Liver (tissue), 9 donors: ENCODE data around the gene C1QL3. TPM values are rescaled to one million over a fixed set of nuclear protein-coding genes. Genes with fewer than 3 reads are reported as not detected.
A peak's percentile ranks its signal among the peaks of the same experiment; 100 is the strongest.

Experiments
- DNase-seq: peaks from one replicate; pipeline ENCODE4 v3.0.0-alpha.2; 2017; ENCODE audit warnings: low spot score
- H3K27ac ChIP-seq, 2 donors: one replicate each; pipeline ENCODE4 v1.7.0; 2013; ENCODE audit warnings: inconsistent platforms in 2 of 2, low read length in 2 of 2, control low read depth in 1 of 2, low read depth in 1 of 2, mild to moderate bottlenecking in 1 of 2
- H3K27me3 ChIP-seq, 4 donors: one replicate each; pipeline versions ENCODE4 v1.6.1 to v1.7.0; 2013; ENCODE audit warnings: low read length in 3 of 4, inconsistent platforms in 1 of 4, mild to moderate bottlenecking in 1 of 4, moderate library complexity in 1 of 4; ENCODE audit not compliant: control insufficient read depth in 4 of 4, insufficient read depth in 4 of 4
- H3K36me3 ChIP-seq, 4 donors: one replicate each; pipeline versions ENCODE4 v1.6.1 to v1.7.0; 2013; ENCODE audit warnings: low read length in 3 of 4, mild to moderate bottlenecking in 3 of 4, low read depth in 1 of 4, moderate library complexity in 1 of 4; ENCODE audit not compliant: control insufficient read depth in 4 of 4, insufficient read depth in 3 of 4
- H3K4me1 ChIP-seq, 4 donors: one replicate each; pipeline versions ENCODE4 v1.6.1 to v1.7.0; 2013; ENCODE audit warnings: low read length in 3 of 4, mild to moderate bottlenecking in 3 of 4, moderate library complexity in 1 of 4; ENCODE audit not compliant: control insufficient read depth in 4 of 4, insufficient read depth in 4 of 4
- H3K4me3 ChIP-seq, 3 donors: one replicate each; pipeline versions ENCODE4 v1.6.1 to v1.7.0; 2013; ENCODE audit warnings: low read length in 3 of 3, control low read depth in 1 of 3, low read depth in 1 of 3, mild to moderate bottlenecking in 1 of 3
- H3K9ac ChIP-seq, 2 donors: one replicate each; pipeline ENCODE4 v1.7.0; 2013; ENCODE audit warnings: low read length in 2 of 2, mild to moderate bottlenecking in 2 of 2, moderate library complexity in 2 of 2, control low read depth in 1 of 2, low read depth in 1 of 2
- H3K9me3 ChIP-seq, 4 donors: one replicate each; pipeline versions ENCODE4 v1.6.1 to v1.7.0; 2013; ENCODE audit warnings: low read length in 3 of 4; ENCODE audit not compliant: control insufficient read depth in 4 of 4
- EGR1 ChIP-seq, 2 donors: IDR thresholded peaks; 2 replicates each; pipeline ENCODE4 v1.6.1; 2016 to 2018; ENCODE audit warnings: antibody characterized with exemption in 2 of 2, low read depth in 2 of 2
- GABPA ChIP-seq, 2 donors: IDR thresholded peaks in 1 of 2; conservative IDR thresholded peaks in 1 of 2; 2 replicates each; pipeline ENCODE4 v1.6.1; 2016; ENCODE audit warnings: antibody characterized with exemption in 2 of 2, mild to moderate bottlenecking in 1 of 2, moderate library complexity in 1 of 2
- HNF4A ChIP-seq, 2 donors: conservative IDR thresholded peaks; 2 replicates each; pipeline ENCODE4 v1.6.1; 2016; ENCODE audit warnings: antibody characterized with exemption in 2 of 2, mild to moderate bottlenecking in 2 of 2
- HNF4G ChIP-seq: IDR thresholded peaks from 2 replicates; pipeline ENCODE4 v1.6.1; 2016; ENCODE audit warnings: antibody characterized with exemption
- JUND ChIP-seq, 2 donors: IDR thresholded peaks; 2 replicates each; pipeline ENCODE4 v1.6.1; 2016; ENCODE audit warnings: antibody characterized with exemption in 2 of 2
- NR2F2 ChIP-seq: IDR thresholded peaks from 2 replicates; pipeline ENCODE4 v1.6.1; 2016; ENCODE audit warnings: antibody characterized with exemption
- RAD21 ChIP-seq, 2 donors: IDR thresholded peaks; 2 replicates each; pipeline ENCODE4 v1.6.1; 2016; ENCODE audit warnings: antibody characterized with exemption in 2 of 2, mild to moderate bottlenecking in 2 of 2
- SP1 ChIP-seq: IDR thresholded peaks from 2 replicates; pipeline ENCODE4 v1.6.1; 2018; ENCODE audit warnings: antibody characterized with exemption, mild to moderate bottlenecking
- TAF1 ChIP-seq: conservative IDR thresholded peaks from 2 replicates; pipeline ENCODE4 v1.6.1; 2016; ENCODE audit warnings: antibody characterized with exemption, mild to moderate bottlenecking
- YY1 ChIP-seq: IDR thresholded peaks from 2 replicates; pipeline ENCODE4 v1.6.1; 2016; ENCODE audit warnings: antibody characterized with exemption, mild to moderate bottlenecking
- WGBS: extraction: QIAGEN DNeasy Blood & Tissue Kit; methylation state at CpG from one replicate; pipeline ENCODE4 v1.1.7; 2013; 5-methylcytosine and 5-hydroxymethylcytosine counted together
- polyA plus RNA-seq, 2 donors: library from polyadenylated mRNA; stranded (reverse) in 1 of 2; unstranded in 1 of 2; fragments of 200-250 nt in 1 of 2; fragments of >200 nt in 1 of 2; fragmentation: Nextera tagmentation in 1 of 2; extraction: Ambion mirVana in 1 of 2; gene quantifications; one replicate each; pipeline versions ENCODE4 v1.2.1 to v1.2.3, GENCODE V29; 2013 to 2015
- total RNA-seq, 2 donors: library from RNA; depleted of rRNA; stranded (reverse); fragments of >200 nt; gene quantifications; one replicate each; pipeline ENCODE4 v1.2.3, GENCODE V29; 2014
- TF ChIP-seq, protein P1 (sequence below): IDR thresholded peaks from 2 replicates; pipeline ENCODE4 v1.6.1; 2016; ENCODE audit warnings: antibody characterized with exemption
- TF ChIP-seq, protein P2 (sequence below): fragments of 150-350 bp; IDR thresholded peaks from 2 replicates; pipeline ENCODE4 v1.5.1; 2017; ENCODE audit warnings: improper control_type of control experiment, low read depth, low read length; ENCODE audit not compliant: missing input control
- TF ChIP-seq, protein P3 (sequence below): IDR thresholded peaks from 2 replicates; pipeline ENCODE4 v1.6.1; 2016; ENCODE audit warnings: antibody characterized with exemption
- donor health status: healthy.
- donor health status: healthy.
- donor health status: healthy.
- donor health status: healthy.
- donor health status: healthy.

C1QL3 gene
- total and polyA plus RNA-seq, 4 donors = 0.99 TPM; not detected in 3

DNA sequence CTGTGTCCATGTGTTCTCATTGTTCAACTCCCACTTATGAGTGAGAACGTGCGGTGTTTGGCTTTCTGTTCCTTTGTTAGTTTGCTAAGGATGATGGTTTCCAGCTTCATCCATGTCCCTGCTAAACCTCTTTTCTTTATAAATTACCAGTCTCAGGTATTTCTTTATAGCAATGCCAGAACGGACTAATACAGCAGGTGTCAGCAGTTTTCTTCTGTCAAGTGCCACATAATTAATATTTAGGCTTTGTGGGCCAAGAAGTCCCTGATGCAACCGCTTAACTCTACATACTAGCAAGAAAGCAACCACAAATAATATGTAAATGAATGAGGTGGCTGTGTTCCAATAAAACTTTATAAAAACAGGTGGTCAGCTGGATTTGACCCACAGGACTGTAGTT lies 26.3 kb upstream of the C1QL3 start (continued):
- TF ChIP-seq, protein P1, sequence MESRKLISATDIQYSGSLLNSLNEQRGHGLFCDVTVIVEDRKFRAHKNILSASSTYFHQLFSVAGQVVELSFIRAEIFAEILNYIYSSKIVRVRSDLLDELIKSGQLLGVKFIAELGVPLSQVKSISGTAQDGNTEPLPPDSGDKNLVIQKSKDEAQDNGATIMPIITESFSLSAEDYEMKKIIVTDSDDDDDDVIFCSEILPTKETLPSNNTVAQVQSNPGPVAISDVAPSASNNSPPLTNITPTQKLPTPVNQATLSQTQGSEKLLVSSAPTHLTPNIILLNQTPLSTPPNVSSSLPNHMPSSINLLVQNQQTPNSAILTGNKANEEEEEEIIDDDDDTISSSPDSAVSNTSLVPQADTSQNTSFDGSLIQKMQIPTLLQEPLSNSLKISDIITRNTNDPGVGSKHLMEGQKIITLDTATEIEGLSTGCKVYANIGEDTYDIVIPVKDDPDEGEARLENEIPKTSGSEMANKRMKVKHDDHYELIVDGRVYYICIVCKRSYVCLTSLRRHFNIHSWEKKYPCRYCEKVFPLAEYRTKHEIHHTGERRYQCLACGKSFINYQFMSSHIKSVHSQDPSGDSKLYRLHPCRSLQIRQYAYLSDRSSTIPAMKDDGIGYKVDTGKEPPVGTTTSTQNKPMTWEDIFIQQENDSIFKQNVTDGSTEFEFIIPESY = no peak
- TF ChIP-seq RAD21 (IDR thresholded peaks at IDR 0.05) = no peak
- no peak for TF ChIP-seq HNF4A (conservative IDR thresholded peaks at IDR 0.05)

DNA sequence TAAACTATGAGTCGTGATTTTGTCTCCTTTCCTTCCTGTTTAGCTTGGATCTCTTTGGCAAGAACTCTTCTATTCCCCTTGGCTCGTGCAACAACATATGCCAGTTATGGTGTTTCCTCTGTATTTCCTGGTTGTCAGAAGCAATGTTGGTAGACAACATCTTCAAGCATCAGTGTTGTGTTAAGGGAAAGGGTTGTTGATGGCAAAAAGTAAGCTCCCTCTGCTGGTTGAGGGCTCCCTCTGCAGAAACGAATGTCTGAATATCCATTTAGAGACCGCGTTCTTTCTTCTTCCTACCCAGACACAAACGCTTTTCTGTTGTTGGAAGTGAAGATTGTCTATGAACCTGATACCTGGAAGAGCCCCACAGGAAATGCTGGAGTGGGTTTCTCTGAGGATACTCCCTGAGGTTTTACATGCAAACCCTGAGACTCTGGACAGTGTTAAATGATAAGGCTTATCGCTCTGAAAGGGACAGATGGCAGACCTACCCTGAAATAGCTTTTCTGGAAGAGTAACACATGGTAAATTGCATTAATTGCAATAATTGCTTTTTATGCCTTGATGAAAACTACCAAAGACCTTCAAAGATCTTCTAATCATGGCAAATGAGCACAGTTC lies 23.5 kb upstream of the C1QL3 start:
- H3K4me3 ChIP-seq = no peak overlapping the region
- no peak overlapping the region for H3K27ac ChIP-seq
- H3K4me1 ChIP-seq = no peaks in the 10 kb centered on the region
- 33% methylated on average over 7 of the region's 7 CpGs for WGBS
- H3K36me3 ChIP-seq = no peaks in the 10 kb centered on the region
- H3K9me3 ChIP-seq = no peaks in the 10 kb centered on the region
- TF ChIP-seq RAD21 (IDR thresholded peaks at IDR 0.05) = peak; percentile 71 to 80
- no peak for TF ChIP-seq HNF4A (conservative IDR thresholded peaks at IDR 0.05)
- TF ChIP-seq, protein P2, sequence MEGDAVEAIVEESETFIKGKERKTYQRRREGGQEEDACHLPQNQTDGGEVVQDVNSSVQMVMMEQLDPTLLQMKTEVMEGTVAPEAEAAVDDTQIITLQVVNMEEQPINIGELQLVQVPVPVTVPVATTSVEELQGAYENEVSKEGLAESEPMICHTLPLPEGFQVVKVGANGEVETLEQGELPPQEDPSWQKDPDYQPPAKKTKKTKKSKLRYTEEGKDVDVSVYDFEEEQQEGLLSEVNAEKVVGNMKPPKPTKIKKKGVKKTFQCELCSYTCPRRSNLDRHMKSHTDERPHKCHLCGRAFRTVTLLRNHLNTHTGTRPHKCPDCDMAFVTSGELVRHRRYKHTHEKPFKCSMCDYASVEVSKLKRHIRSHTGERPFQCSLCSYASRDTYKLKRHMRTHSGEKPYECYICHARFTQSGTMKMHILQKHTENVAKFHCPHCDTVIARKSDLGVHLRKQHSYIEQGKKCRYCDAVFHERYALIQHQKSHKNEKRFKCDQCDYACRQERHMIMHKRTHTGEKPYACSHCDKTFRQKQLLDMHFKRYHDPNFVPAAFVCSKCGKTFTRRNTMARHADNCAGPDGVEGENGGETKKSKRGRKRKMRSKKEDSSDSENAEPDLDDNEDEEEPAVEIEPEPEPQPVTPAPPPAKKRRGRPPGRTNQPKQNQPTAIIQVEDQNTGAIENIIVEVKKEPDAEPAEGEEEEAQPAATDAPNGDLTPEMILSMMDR = peak; percentile 52
- no peak for TF ChIP-seq YY1
- peaks cover 0 to 3% (median 0%) of the 10 kb centered on the region in 4 donors for H3K27me3 ChIP-seq
- H3K9ac ChIP-seq = no peak overlapping the region
- no peak for DNase-seq

DNA sequence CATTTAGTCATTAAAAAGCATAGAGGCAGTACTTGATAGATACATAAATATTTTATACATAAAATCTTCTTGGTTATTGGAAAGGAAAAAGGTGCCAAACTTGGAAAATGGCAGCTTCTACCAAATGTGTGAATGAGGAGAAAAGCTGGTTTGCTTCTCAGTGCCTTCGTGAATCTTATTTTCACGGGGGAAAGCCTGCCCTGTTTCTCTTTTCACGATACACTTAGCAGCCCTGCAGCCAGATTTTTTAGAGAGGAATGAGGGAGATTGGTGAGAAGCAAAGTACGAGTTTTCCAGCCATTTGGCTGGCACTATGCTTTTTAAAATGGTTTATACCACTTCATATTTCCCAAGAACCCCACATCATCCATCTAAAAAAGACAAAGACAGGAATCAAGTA lies 22.9 kb upstream of the C1QL3 start:
- Histone ChIP-seq H3K27me3 (peaks cover 0 to 3% (median 0%) of the 10 kb centered on the region in 4 donors), H3K9ac (no peak overlapping the region), H3K4me1 (no peaks in the 10 kb centered on the region), H3K4me3 (no peak overlapping the region), H3K9me3 (no peaks in the 10 kb centered on the region), H3K36me3 (no peaks in the 10 kb centered on the region), H3K27ac (no peak overlapping the region)
- TF ChIP-seq TAF1 = no peak
- TF ChIP-seq RAD21 (IDR thresholded peaks at IDR 0.05) = no peak
- TF ChIP-seq NR2F2 = no peak
- no peak for TF ChIP-seq SP1
- TF ChIP-seq, protein P2 = no peak
- 77% methylated on average over 4 of the region's 4 CpGs for WGBS
- no peak for DNase-seq

DNA sequence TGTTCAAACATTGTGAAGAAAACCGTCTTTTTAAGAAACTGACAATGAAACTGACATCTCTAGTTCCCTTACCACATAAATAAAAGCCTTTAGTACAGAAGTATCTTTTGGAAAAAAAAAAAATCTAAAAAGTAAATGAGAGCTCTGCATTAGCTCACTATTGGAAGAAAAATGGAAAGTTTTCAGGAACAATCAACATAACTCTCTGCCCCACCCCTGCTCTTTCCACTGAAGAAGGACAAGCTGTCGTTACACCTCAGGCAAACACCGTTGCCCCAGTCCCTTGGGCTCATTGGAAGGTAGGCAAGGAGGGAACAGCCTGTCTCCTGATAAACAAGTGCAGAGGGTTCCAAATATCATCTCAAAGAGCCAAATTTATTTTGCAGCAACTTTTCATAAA lies 22.4 kb upstream of the C1QL3 start:
- no peak overlapping the region for H3K9ac ChIP-seq
- no peak for DNase-seq
- H3K9me3 ChIP-seq = no peaks in the 10 kb centered on the region
- no peak overlapping the region for H3K27ac ChIP-seq
- TF ChIP-seq HNF4G = no peak
- TF ChIP-seq TAF1 = no peak
- no peak for TF ChIP-seq EGR1 (IDR thresholded peaks at IDR 0.05; ENCODE audit: low read depth in 2 of 2)
- TF ChIP-seq, protein P2 = no peak
- no peak for TF ChIP-seq JUND (IDR thresholded peaks at IDR 0.05)
- TF ChIP-seq, protein P3, sequence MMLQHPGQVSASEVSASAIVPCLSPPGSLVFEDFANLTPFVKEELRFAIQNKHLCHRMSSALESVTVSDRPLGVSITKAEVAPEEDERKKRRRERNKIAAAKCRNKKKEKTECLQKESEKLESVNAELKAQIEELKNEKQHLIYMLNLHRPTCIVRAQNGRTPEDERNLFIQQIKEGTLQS = no peak
- TF ChIP-seq GABPA (IDR thresholded peaks at IDR 0.05 in 1 of 2, conservative IDR thresholded peaks at IDR 0.05 in 1 of 2) = no peak
- TF ChIP-seq, protein P1 = no peak
- H3K4me3 ChIP-seq = no peak overlapping the region
- H3K36me3 ChIP-seq = no peaks in the 10 kb centered on the region
- H3K27me3 ChIP-seq = peaks cover 0 to 3% (median 0%) of the 10 kb centered on the region in 4 donors
- 68% methylated on average over 3 of the region's 3 CpGs for whole genome bisulfite sequencing
- no peaks in the 10 kb centered on the region for H3K4me1 ChIP-seq
